HG02588 (cell line): ENCODE results near the gene SLC5A12.

Experiments
- ATAC-seq: cut with Tn5 transposase; IDR thresholded peaks from one replicate; pipeline ENCODE4 v1.9.1; 2021; ENCODE audit warnings: mild to moderate bottlenecking, moderate library complexity; ENCODE audit not compliant: unreplicated experiment

The SLC5A12 gene

GRCh38 chr11:26719289-26719973 is 2.4 kb downstream of the SLC5A12 start:
- ATAC-seq, result no peak

GRCh38 chr11:26717771-26718170 is 4.1 kb downstream of the SLC5A12 start:
- ATAC-seq, result no peak

- no peak for ATAC-seq
These were observed 6.7 kb downstream of the SLC5A12 start for GRCh38 chr11:26715133-26715532.

GRCh38 chr11:26712497-26712896 is 9.4 kb downstream of the SLC5A12 start:
- no peak for ATAC-seq

GRCh38 chr11:26710489-26710888 is 11.4 kb downstream of the SLC5A12 start:
- no peak for ATAC-seq

GRCh38 chr11:26708736-26709456 is 13.0 kb downstream of the SLC5A12 start:
- ATAC-seq, result no peak

GRCh38 chr11:26706181-26706580 is 15.7 kb downstream of the SLC5A12 start:
- ATAC-seq, result no peak

GRCh38 chr11:26704249-26704648 is 17.6 kb downstream of the SLC5A12 start:
- no peak for ATAC-seq

GRCh38 chr11:26703411-26704191 is 18.3 kb downstream of the SLC5A12 start:
- no peak for ATAC-seq

GRCh38 chr11:26702406-26702805 is 19.5 kb downstream of the SLC5A12 start:
- no peak for ATAC-seq

- no peak for ATAC-seq
These were observed 21.2 kb downstream of the SLC5A12 start for GRCh38 chr11:26700574-26701235.

- ATAC-seq, result no peak
These were observed 23.6 kb downstream of the SLC5A12 start for GRCh38 chr11:26698224-26698623.

GRCh38 chr11:26696330-26696729 is 25.5 kb downstream of the SLC5A12 start:
- no peak for ATAC-seq

GRCh38 chr11:26688701-26689100 is 33.2 kb downstream of the SLC5A12 start:
- no peak for ATAC-seq

GRCh38 chr11:26687351-26687750 is 34.5 kb downstream of the SLC5A12 start:
- ATAC-seq, result no peak

- no peak for ATAC-seq
These were observed 44.3 kb downstream of the SLC5A12 start for GRCh38 chr11:26677566-26677965.

GRCh38 chr11:26676641-26677040 is 45.2 kb downstream of the SLC5A12 start:
- no peak for ATAC-seq

- no peak for ATAC-seq
These were observed 46.5 kb downstream of the SLC5A12 start for GRCh38 chr11:26675233-26675928.

- ATAC-seq, result no peak
These were observed 55.9 kb downstream of the SLC5A12 start for GRCh38 chr11:26665946-26666345.

- no peak for ATAC-seq
These were observed 56.8 kb downstream of the SLC5A12 start for GRCh38 chr11:26665036-26665435.

GRCh38 chr11:26662916-26663315 is 58.9 kb downstream of the SLC5A12 start:
- ATAC-seq, result no peak
